Epithelial cell of proximal tubule (primary cell): ENCODE results near the gene PRRT1. TPM values are rescaled to one million over a fixed set of nuclear protein-coding genes. Genes with fewer than 3 reads are reported as not detected.

Experiments
- DNase-seq: peaks from one replicate; pipeline ENCODE4 v3.0.0-alpha.2; 2011; ENCODE audit warnings: low read depth
- H3K4me3 ChIP-seq: 2 replicates; pipeline ENCODE4 v1.5.1; 2011; ENCODE audit warnings: low read depth, mild to moderate bottlenecking, low read length
- CTCF ChIP-seq: conservative IDR thresholded peaks from 2 replicates; pipeline ENCODE4 v1.5.1; 2012; ENCODE audit warnings: low read depth, mild to moderate bottlenecking, low read length
- total RNA-seq: library from RNA; depleted of rRNA; stranded (reverse); fragments of >200 nt; gene quantifications from 2 replicates; pipeline ENCODE4 v1.2.3, GENCODE V29; 2015

PRRT1 gene
- total RNA-seq, 1 donor from 2014 or later, result not detected

- H3K4me3 ChIP-seq, result no peak within 1 kb of the TSS
- TF ChIP-seq CTCF, result no peak
- no peak for DNase-seq
These were observed 12.6 kb upstream of the PRRT1 start, which contains the start of gene EGFL8 for GRCh38 chr6:32164295-32164694. Gene EGFL8, plus strand, starts transcription at chr6:32164595. Its CDS starts 1,571 bp downstream, at chr6:32166166.

- no peak for DNase-seq
- no peak overlapping the region for H3K4me3 ChIP-seq
- TF ChIP-seq CTCF, result no peak
These were observed 12.0 kb upstream of the PRRT1 start for GRCh38 chr6:32163559-32164258.

- DNase-seq, result no peak
These were observed 6.3 kb upstream of the PRRT1 start for GRCh38 chr6:32158052-32158451.

GRCh38 chr6:32156891-32157290 lies 5.2 kb upstream of the PRRT1 start:
- no peak for DNase-seq
- TF ChIP-seq CTCF, result no peak
- no peak overlapping the region for H3K4me3 ChIP-seq

More at GRCh38 chr6:32158052-32158451, 6.3 kb upstream of the PRRT1 start:
- no peak overlapping the region for H3K4me3 ChIP-seq
- TF ChIP-seq CTCF, result no peak

GRCh38 chr6:32154514-32155161 lies 2.9 kb upstream of the PRRT1 start:
- peak; percentile 75 for TF ChIP-seq CTCF
- H3K4me3 ChIP-seq, result peak overlapping the region; percentile 99
- DNase-seq, result no peak

GRCh38 chr6:32153564-32154513 lies 2.1 kb upstream of the PRRT1 start, which contains the start of gene PPT2:
Gene PPT2, plus strand, starts transcription at chr6:32154141. Its CDS starts 454 bp downstream, at chr6:32154595.
- no peak for DNase-seq
- H3K4me3 ChIP-seq, result peak within 1 kb of the TSS; percentile 99
- TF ChIP-seq CTCF, result peak; percentile 36
